ENCODE measurements around the gene GOLT1A. TPM values are rescaled to one million over a fixed set of nuclear protein-coding genes. Genes with fewer than 3 reads are reported as not detected.
A peak's percentile ranks its signal among the peaks of the same experiment; 100 is the strongest.

GOLT1A gene
- total and polyA plus RNA-seq, 7 experiments from 2014 or later, result 1.3 TPM; not detected in 5

- H3K36me3 Mint-ChIP-seq, result no peaks in the 10 kb centered on the region
- POLR2A ChIA-PET, result no interaction called here
- H3K27me3 Mint-ChIP-seq, result peaks cover 0 to 10% (median 1%) of the 10 kb centered on the region in 5 donors
- no peak overlapping the region for H3K4me3 Mint-ChIP-seq
- Histone ChIP-seq H3K4me1 (ENCODE audit: control insufficient read depth in 2 of 2, insufficient read depth in 2 of 2, low read length in 2 of 2) (peaks cover 0 to 12% of the 10 kb centered on the region in 2 donors), H3K9me3 (ENCODE audit: control insufficient read depth in 2 of 3, low read length in 3 of 3) (no peaks in the 10 kb centered on the region), H3K4me3 (ENCODE audit: low read length) (no peak overlapping the region), H3K36me3 (ENCODE audit: control insufficient read depth in 2 of 3, insufficient read depth in 3 of 3, low read length in 3 of 3) (no peaks in the 10 kb centered on the region), H3K27ac (ENCODE audit: low read depth, low read length) (no peak overlapping the region), H3K27me3 (ENCODE audit: control insufficient read depth in 2 of 2, insufficient read depth in 2 of 2, low read length in 2 of 2) (no peaks in the 10 kb centered on the region)
- peaks cover 0 to 9% (median 6%) of the 10 kb centered on the region in 7 donors for H3K4me1 Mint-ChIP-seq
- DNase-seq, result no peak
- CTCF ChIA-PET, result no interaction called here
- intact Hi-C loops (cut with micrococcal nuclease), result no loop called here
- ATAC-seq, result no peak
- peaks cover 0 to 2% (median 0%) of the 10 kb centered on the region in 11 donors for H3K9me3 Mint-ChIP-seq
- no peak overlapping the region for H3K27ac Mint-ChIP-seq
These were observed 1.1 kb downstream of the GOLT1A start for GRCh38 chr1:204212715-204213114.

GRCh38 chr1:204211046-204211445 is 2.7 kb downstream of the GOLT1A start:
- no peak for ATAC-seq
- H3K36me3 Mint-ChIP-seq, result no peaks in the 10 kb centered on the region

GRCh38 chr1:204207136-204207616 is 6.6 kb downstream of the GOLT1A start:
- Histone ChIP-seq H3K27me3 (ENCODE audit: control insufficient read depth in 2 of 2, insufficient read depth in 2 of 2, low read length in 2 of 2) (no peaks in the 10 kb centered on the region), H3K4me1 (ENCODE audit: control insufficient read depth in 2 of 2, insufficient read depth in 2 of 2, low read length in 2 of 2) (peaks cover 0 to 4% of the 10 kb centered on the region in 2 donors), H3K4me3 (ENCODE audit: low read length) (no peak overlapping the region), H3K36me3 (ENCODE audit: control insufficient read depth in 2 of 3, insufficient read depth in 3 of 3, low read length in 3 of 3) (no peaks in the 10 kb centered on the region), H3K27ac (ENCODE audit: low read depth, low read length) (no peak overlapping the region), H3K9me3 (ENCODE audit: control insufficient read depth in 2 of 3, low read length in 3 of 3) (no peaks in the 10 kb centered on the region)
- intact Hi-C loops (cut with micrococcal nuclease), result loop anchor here (1.0 to 2.0 kb wide), 4 partner anchors 45 to 346 kb away; partner anchors contain the start of gene SNRPE (in 2 of the 2)
- Mint-ChIP-seq H3K27me3 (peaks cover 25 to 40% (median 33%) of the 10 kb centered on the region in 5 donors), H3K27ac (no peak overlapping the region), H3K9me3 (no peaks in the 10 kb centered on the region), H3K4me1 (peaks cover 3 to 19% (median 15%) of the 10 kb centered on the region in 7 donors), H3K4me3 (peak overlapping the region in 1 of 10 donors; percentile 45), H3K36me3 (no peaks in the 10 kb centered on the region)
- POLR2A ChIA-PET, result no interaction called here
- DNase-seq (peak; percentile 38 to 81 (median 64)), ATAC-seq (peak; percentile 93)
- CTCF ChIA-PET, result interaction anchor here (0.7 to 1.9 kb wide), 13 partner anchors 9 to 989 kb away, joined by 3 to 9 read pairs (median 3); no protein-coding TSS in a partner anchor

More at GRCh38 chr1:204211046-204211445, 2.7 kb downstream of the GOLT1A start:
- Histone ChIP-seq H3K27ac (ENCODE audit: low read depth, low read length) (no peak overlapping the region), H3K27me3 (ENCODE audit: control insufficient read depth in 2 of 2, insufficient read depth in 2 of 2, low read length in 2 of 2) (no peaks in the 10 kb centered on the region), H3K9me3 (ENCODE audit: control insufficient read depth in 2 of 3, low read length in 3 of 3) (no peaks in the 10 kb centered on the region), H3K4me1 (ENCODE audit: control insufficient read depth in 2 of 2, insufficient read depth in 2 of 2, low read length in 2 of 2) (peaks cover 0 to 12% of the 10 kb centered on the region in 2 donors), H3K36me3 (ENCODE audit: control insufficient read depth in 2 of 3, insufficient read depth in 3 of 3, low read length in 3 of 3) (no peaks in the 10 kb centered on the region), H3K4me3 (ENCODE audit: low read length) (no peak overlapping the region)
- Mint-ChIP-seq H3K27me3 (peaks cover 8 to 20% (median 9%) of the 10 kb centered on the region in 5 donors), H3K27ac (no peak overlapping the region), H3K9me3 (peaks cover 0 to 2% (median 0%) of the 10 kb centered on the region in 11 donors), H3K4me1 (peaks cover 0 to 15% (median 11%) of the 10 kb centered on the region in 7 donors), H3K4me3 (no peak overlapping the region)
- ChIA-PET CTCF (no interaction called here), POLR2A (no interaction called here)
- intact Hi-C loops (cut with micrococcal nuclease), result no loop called here
- DNase-seq, result no peak

GRCh38 chr1:204206121-204206520 is 7.7 kb downstream of the GOLT1A start:
- no peaks in the 10 kb centered on the region for H3K9me3 Mint-ChIP-seq
- H3K27me3 Mint-ChIP-seq, result peaks cover 25 to 41% (median 33%) of the 10 kb centered on the region in 5 donors
- peaks cover 3 to 19% (median 15%) of the 10 kb centered on the region in 7 donors for H3K4me1 Mint-ChIP-seq
- Histone ChIP-seq H3K27me3 (ENCODE audit: control insufficient read depth in 2 of 2, insufficient read depth in 2 of 2, low read length in 2 of 2) (no peaks in the 10 kb centered on the region), H3K4me3 (ENCODE audit: low read length) (no peak overlapping the region), H3K9me3 (ENCODE audit: control insufficient read depth in 2 of 3, low read length in 3 of 3) (no peaks in the 10 kb centered on the region), H3K4me1 (ENCODE audit: control insufficient read depth in 2 of 2, insufficient read depth in 2 of 2, low read length in 2 of 2) (peaks cover 0 to 4% of the 10 kb centered on the region in 2 donors), H3K27ac (ENCODE audit: low read depth, low read length) (no peak overlapping the region), H3K36me3 (ENCODE audit: control insufficient read depth in 2 of 3, insufficient read depth in 3 of 3, low read length in 3 of 3) (no peaks in the 10 kb centered on the region)
- no peak for ATAC-seq
- POLR2A ChIA-PET, result no interaction called here
- intact Hi-C loops (cut with micrococcal nuclease), result loop anchor here in 1 of 2 donors (2.0 kb wide), 1 partner anchor 157 kb away; no protein-coding TSS in a partner anchor
- CTCF ChIA-PET, result interaction anchor here (1.5 to 1.9 kb wide), 2 partner anchors 10 to 41 kb away, joined by 3 to 9 read pairs; no protein-coding TSS in a partner anchor
- no peaks in the 10 kb centered on the region for H3K36me3 Mint-ChIP-seq
- no peak overlapping the region for H3K4me3 Mint-ChIP-seq
- H3K27ac Mint-ChIP-seq, result no peak overlapping the region
- DNase-seq, result no peak

GRCh38 chr1:204205486-204205885 is 8.3 kb downstream of the GOLT1A start:
- CTCF ChIA-PET, result interaction anchor here (1.3 kb wide), 1 partner anchor 38 kb away, joined by 5 read pairs; no protein-coding TSS in a partner anchor
- no peaks in the 10 kb centered on the region for H3K9me3 ChIP-seq (ENCODE audit: control insufficient read depth in 2 of 3, low read length in 3 of 3)
- intact Hi-C loops (cut with micrococcal nuclease), result no loop called here
- no peak overlapping the region for H3K27ac ChIP-seq (ENCODE audit: low read depth, low read length)
- Mint-ChIP-seq H3K4me1 (peaks cover 3 to 19% (median 15%) of the 10 kb centered on the region in 7 donors), H3K27ac (no peak overlapping the region), H3K27me3 (peaks cover 25 to 41% (median 33%) of the 10 kb centered on the region in 5 donors), H3K9me3 (no peaks in the 10 kb centered on the region), H3K36me3 (no peaks in the 10 kb centered on the region), H3K4me3 (no peak overlapping the region)
- no peak for ATAC-seq
- H3K4me1 ChIP-seq (ENCODE audit: control insufficient read depth in 2 of 2, insufficient read depth in 2 of 2, low read length in 2 of 2), result peaks cover 0 to 4% of the 10 kb centered on the region in 2 donors
- H3K36me3 ChIP-seq (ENCODE audit: control insufficient read depth in 2 of 3, insufficient read depth in 3 of 3, low read length in 3 of 3), result no peaks in the 10 kb centered on the region
- DNase-seq, result no peak
- H3K27me3 ChIP-seq (ENCODE audit: control insufficient read depth in 2 of 2, insufficient read depth in 2 of 2, low read length in 2 of 2), result no peaks in the 10 kb centered on the region
- no peak overlapping the region for H3K4me3 ChIP-seq (ENCODE audit: low read length)
- POLR2A ChIA-PET, result no interaction called here

- CTCF ChIA-PET, result interaction anchor here (1.3 kb wide), 1 partner anchor 37 kb away, joined by 5 read pairs; no protein-coding TSS in a partner anchor
- peaks cover 0 to 4% of the 10 kb centered on the region in 2 donors for H3K4me1 ChIP-seq (ENCODE audit: control insufficient read depth in 2 of 2, insufficient read depth in 2 of 2, low read length in 2 of 2)
- no peaks in the 10 kb centered on the region for H3K36me3 ChIP-seq (ENCODE audit: control insufficient read depth in 2 of 3, insufficient read depth in 3 of 3, low read length in 3 of 3)
- ATAC-seq, result no peak
- Mint-ChIP-seq H3K36me3 (no peaks in the 10 kb centered on the region), H3K27me3 (peaks cover 25 to 41% (median 33%) of the 10 kb centered on the region in 5 donors), H3K4me3 (no peak overlapping the region), H3K4me1 (peaks cover 3 to 19% (median 15%) of the 10 kb centered on the region in 7 donors), H3K27ac (no peak overlapping the region), H3K9me3 (no peaks in the 10 kb centered on the region)
- POLR2A ChIA-PET, result no interaction called here
- no peak overlapping the region for H3K27ac ChIP-seq (ENCODE audit: low read depth, low read length)
- intact Hi-C loops (cut with micrococcal nuclease), result no loop called here
- no peaks in the 10 kb centered on the region for H3K9me3 ChIP-seq (ENCODE audit: control insufficient read depth in 2 of 3, low read length in 3 of 3)
- H3K27me3 ChIP-seq (ENCODE audit: control insufficient read depth in 2 of 2, insufficient read depth in 2 of 2, low read length in 2 of 2), result no peaks in the 10 kb centered on the region
- no peak overlapping the region for H3K4me3 ChIP-seq (ENCODE audit: low read length)
- DNase-seq, result peak in 7 of 9 donors; percentile 20 to 52 (median 40)
These were observed 8.8 kb downstream of the GOLT1A start for GRCh38 chr1:204204944-204205343.

All from naive thymus-derived CD4-positive, alpha-beta T cell (primary cell).